H1 (cell line): ENCODE data around the gene ICAM5. TPM values are rescaled to one million over a fixed set of nuclear protein-coding genes. Genes with fewer than 3 reads are reported as not detected.

ENCODE experiments used
- CTCF ChIA-PET: fragments of 300-600 bp; sonication (Branson Sonifier 250); formaldehyde crosslinking; loops from one replicate; lab custom pipeline; 2021; ENCODE audit not compliant: partially characterized antibody; lab: Charles Lee
- POLR2A ChIA-PET: fragments of 300-600 bp; sonication (Branson Sonifier 250); formaldehyde crosslinking; loops from one replicate; lab custom pipeline; 2021; ENCODE audit warnings: inconsistent platforms; ENCODE audit not compliant: partially characterized antibody; lab: Charles Lee
- DNase-seq, 2 experiments: peaks; one replicate each; pipeline versions ENCODE4 v3.0.0 to v3.0.0-alpha.2; 2010 to 2022; ENCODE audit warnings: low spot score in 2 of 2, low read depth in 1 of 2, mixed read lengths in 1 of 2
- FAIRE-seq: peaks from 2 replicates; lab custom pipeline; 2011; peaks lifted over from hg19 to GRCh38; lab: Jason Lieb, UNC
- H2AFZ ChIP-seq: 2 replicates; pipeline ENCODE4 v1.8.1; 2012; ENCODE audit warnings: low read length, inconsistent platforms
- H2AK5ac ChIP-seq: 2 replicates; pipeline ENCODE4 v1.6.1; 2013; ENCODE audit warnings: low read depth, low read length
- H2BK120ac ChIP-seq: replicated peaks from 2 replicates; pipeline ENCODE3; 2013; ENCODE audit warnings: low read depth, low read length, inconsistent platforms
- H2BK12ac ChIP-seq: 2 replicates; pipeline ENCODE4 v1.6.1; 2013; ENCODE audit warnings: low read depth, low read length
- H2BK15ac ChIP-seq: 2 replicates; pipeline ENCODE4 v1.6.1; 2013; ENCODE audit warnings: low read length
- H2BK20ac ChIP-seq: 2 replicates; pipeline ENCODE4 v1.6.1; 2013; ENCODE audit warnings: low read length
- H2BK5ac ChIP-seq: 2 replicates; pipeline ENCODE4 v1.6.1; 2013; ENCODE audit warnings: low read depth, low read length
- H3K14ac ChIP-seq: 2 replicates; pipeline ENCODE4 v1.6.1; 2013; ENCODE audit warnings: inconsistent platforms; ENCODE audit not compliant: insufficient read length
- H3K18ac ChIP-seq: 2 replicates; pipeline ENCODE4 v1.6.1; 2013; ENCODE audit warnings: low read length; ENCODE audit errors: extremely low read depth
- H3K23ac ChIP-seq: 2 replicates; pipeline ENCODE4 v1.6.1; 2013; ENCODE audit warnings: inconsistent platforms; ENCODE audit not compliant: insufficient read length
- H3K23me2 ChIP-seq: 2 replicates; pipeline ENCODE4 v1.6.1; 2013; ENCODE audit warnings: low read depth, low read length
- H3K27ac ChIP-seq: 2 replicates; pipeline ENCODE4 v1.6.1; 2011; ENCODE audit warnings: low read depth, low read length, inconsistent platforms
- H3K27me3 ChIP-seq, 4 experiments: replicated peaks in 1 of 4; 1 replicate in 1 of 4; 2 replicates in 3 of 4; pipeline versions ENCODE4 v1.6.1 to v1.8.1; 2011 to 2013; ENCODE audit warnings: low read length in 3 of 4, mild to moderate bottlenecking in 3 of 4, inconsistent platforms in 2 of 4, mixed read lengths in 2 of 4, moderate library complexity in 1 of 4; ENCODE audit not compliant: control insufficient read depth in 3 of 4, insufficient read depth in 3 of 4; ENCODE audit errors: extremely low read depth in 1 of 4
- H3K36me3 ChIP-seq, 4 experiments: 2 replicates each; pipeline versions ENCODE4 v1.6.1 to v1.8.1; 2011 to 2013; ENCODE audit warnings: mild to moderate bottlenecking in 4 of 4, low read length in 3 of 4, moderate library complexity in 2 of 4, control low read depth in 1 of 4, inconsistent platforms in 1 of 4; ENCODE audit not compliant: insufficient read depth in 4 of 4, control insufficient read depth in 2 of 4
- H3K4ac ChIP-seq: replicated peaks from 2 replicates; pipeline ENCODE3; 2013; ENCODE audit warnings: low read length, low read depth, mixed read lengths, inconsistent platforms; ENCODE audit not compliant: insufficient read length
- H3K4me1 ChIP-seq, 4 experiments: replicated peaks in 1 of 4; 1 replicate in 1 of 4; 2 replicates in 3 of 4; pipeline versions ENCODE4 v1.6.1 to v1.8.1; 2011 to 2013; ENCODE audit warnings: low read length in 3 of 4, inconsistent platforms in 2 of 4, mixed read lengths in 1 of 4; ENCODE audit not compliant: insufficient read depth in 4 of 4, control insufficient read depth in 3 of 4
- H3K4me2 ChIP-seq, 2 experiments: 2 replicates each; pipeline versions ENCODE4 v1.6.1 to v1.8.1; 2011 to 2013; ENCODE audit warnings: low read depth in 2 of 2, low read length in 2 of 2, control low read depth in 1 of 2, inconsistent platforms in 1 of 2, mild to moderate bottlenecking in 1 of 2; ENCODE audit not compliant: insufficient read depth in 1 of 2
- H3K4me3 ChIP-seq, 4 experiments: fragments of 200-600, 300-600 bp in 1 of 4; sonication (generic), shearing (Covaris generic), sonication (Bioruptor Twin) in 1 of 4; 2 replicates each; pipeline versions ENCODE4 v1.5.1 to v1.8.1; 2011 to 2016; ENCODE audit warnings: low read length in 4 of 4, low read depth in 3 of 4, control low read depth in 2 of 4, inconsistent platforms in 2 of 4, mild to moderate bottlenecking in 2 of 4, mixed read lengths in 1 of 4, moderate library complexity in 1 of 4; ENCODE audit not compliant: insufficient read depth in 2 of 4; ENCODE audit errors: extremely low read depth in 1 of 4
- H3K56ac ChIP-seq: replicated peaks from 2 replicates; pipeline ENCODE3; 2013; ENCODE audit warnings: low read depth, mild to moderate bottlenecking, mixed read lengths, low read length, inconsistent platforms; ENCODE audit not compliant: insufficient read length
- H3K79me1 ChIP-seq: 2 replicates; pipeline ENCODE4 v1.6.1; 2013; ENCODE audit warnings: low read depth, low read length, control low read depth
- H3K79me2 ChIP-seq, 2 experiments: 2 replicates each; pipeline versions ENCODE4 v1.6.1 to v1.8.1; 2012 to 2013; ENCODE audit warnings: low read length in 2 of 2, mild to moderate bottlenecking in 2 of 2, inconsistent platforms in 1 of 2; ENCODE audit not compliant: insufficient read depth in 2 of 2, control insufficient read depth in 1 of 2
- H3K9ac ChIP-seq, 4 experiments: replicated peaks in 1 of 4; 1 replicate in 1 of 4; 2 replicates in 3 of 4; pipeline versions ENCODE4 v1.6.1 to v1.8.1; 2011 to 2013; ENCODE audit warnings: low read depth in 3 of 4, low read length in 3 of 4, control low read depth in 2 of 4, mild to moderate bottlenecking in 2 of 4, moderate library complexity in 2 of 4, inconsistent platforms in 1 of 4; ENCODE audit errors: extremely low read depth in 1 of 4
- H3K9me3 ChIP-seq, 2 experiments: 2 replicates each; pipeline versions ENCODE4 v1.6.1 to v1.8.1; 2012 to 2013; ENCODE audit warnings: mild to moderate bottlenecking in 2 of 2, moderate library complexity in 2 of 2, control low read depth in 1 of 2, inconsistent platforms in 1 of 2, low read depth in 1 of 2, low read length in 1 of 2, mixed read lengths in 1 of 2; ENCODE audit not compliant: insufficient read depth in 2 of 2
- H4K20me1 ChIP-seq, 2 experiments: replicated peaks in 1 of 2; 2 replicates each; pipeline versions ENCODE3 to v1.8.1; 2011 to 2013; ENCODE audit warnings: inconsistent platforms in 2 of 2, low read length in 2 of 2, mild to moderate bottlenecking in 1 of 2; ENCODE audit not compliant: insufficient read depth in 2 of 2, control insufficient read depth in 1 of 2
- H4K5ac ChIP-seq: 2 replicates; pipeline ENCODE4 v1.6.1; 2013; ENCODE audit warnings: low read length, low read depth, mixed read lengths, inconsistent platforms; ENCODE audit not compliant: insufficient read length
- H4K8ac ChIP-seq: 2 replicates; pipeline ENCODE4 v1.8.0; 2013; ENCODE audit warnings: mild to moderate bottlenecking, moderate library complexity, low read length, inconsistent platforms; ENCODE audit not compliant: insufficient read depth; ENCODE audit errors: extremely low read depth
- H4K91ac ChIP-seq: replicated peaks from 2 replicates; pipeline ENCODE3; 2013; ENCODE audit warnings: low read length, mixed read lengths, inconsistent platforms; ENCODE audit not compliant: insufficient read length
- CEBPB ChIP-seq: IDR thresholded peaks from 2 replicates; pipeline ENCODE4 v1.6.1; 2012; ENCODE audit warnings: low read depth, low read length
- CHD2 ChIP-seq: IDR thresholded peaks from 2 replicates; pipeline ENCODE4 v1.6.1; 2012; ENCODE audit warnings: low read length, improper control_type of control experiment
- CTBP2 ChIP-seq: IDR thresholded peaks from 2 replicates; pipeline ENCODE4 v1.7.0; 2011; ENCODE audit warnings: borderline replicate concordance, mild to moderate bottlenecking, moderate library complexity, mixed read lengths, low read length; ENCODE audit not compliant: insufficient read depth, insufficient read length
- EGR1 ChIP-seq: IDR thresholded peaks from 2 replicates; pipeline ENCODE4 v1.6.1; 2011; ENCODE audit warnings: low read depth, low read length, borderline replicate concordance
- EZH2 ChIP-seq: fragments of 200-600 bp; sonication (generic); IDR thresholded peaks from 2 replicates; pipeline ENCODE4 v1.7.1; 2012; ENCODE audit warnings: low read depth, mild to moderate bottlenecking, moderate library complexity, low read length, inconsistent platforms; ENCODE audit not compliant: severe bottlenecking
- FOSL1 ChIP-seq: IDR thresholded peaks from 2 replicates; pipeline ENCODE4 v1.6.1; 2011; ENCODE audit warnings: mild to moderate bottlenecking, low read depth, low read length, moderate library complexity; ENCODE audit not compliant: insufficient read depth
- NANOG ChIP-seq: IDR thresholded peaks from 2 replicates; pipeline ENCODE4 v1.6.1; 2011; ENCODE audit warnings: low read length, low read depth, mild to moderate bottlenecking, inconsistent platforms; ENCODE audit not compliant: insufficient read depth, poor library complexity, severe bottlenecking
- POLR2A ChIP-seq, 2 experiments: IDR thresholded peaks; 1 replicate in 1 of 2; 2 replicates in 1 of 2; pipeline ENCODE4 v1.6.1; 2011; ENCODE audit warnings: low read depth in 2 of 2, low read length in 2 of 2, mild to moderate bottlenecking in 2 of 2; ENCODE audit errors: control extremely low read depth in 1 of 2
- RFX5 ChIP-seq: IDR thresholded peaks from 2 replicates; pipeline ENCODE4 v1.6.1; 2011; ENCODE audit warnings: low read depth, low read length, improper control_type of control experiment, borderline replicate concordance
- SAP30 ChIP-seq: fragments of 300-600 bp; sonication (generic); IDR thresholded peaks from 2 replicates; pipeline ENCODE4 v1.7.1; 2012; ENCODE audit warnings: low read length, moderate library complexity, mild to moderate bottlenecking, inconsistent platforms; ENCODE audit not compliant: insufficient read depth, insufficient replicate concordance
- SP2 ChIP-seq: IDR thresholded peaks from 2 replicates; pipeline ENCODE4 v1.6.1; 2012; ENCODE audit warnings: mild to moderate bottlenecking, low read length, inconsistent platforms
- WGBS, 2 experiments: shearing (Covaris generic) in 1 of 2; methylation state at CpG; one replicate each; pipeline versions ENCODE4 v1.1.6 to v1.1.7; 2013 to 2015; ENCODE audit warnings: low lambda C conversion rate in 2 of 2, mixed read lengths in 2 of 2, inconsistent platforms in 1 of 2, low coverage in 1 of 2, missing lambda C conversion rate in 1 of 2; ENCODE audit not compliant: insufficient replicate concordance in 2 of 2, insufficient coverage in 1 of 2, insufficient read length in 1 of 2; ENCODE audit errors: extremely low coverage in 1 of 2, missing lambda C conversion rate in 1 of 2; 5-methylcytosine and 5-hydroxymethylcytosine counted together
- polyA plus RNA-seq, 7 experiments: library from polyadenylated mRNA; depleted of rRNA in 3 of 7; stranded (reverse) in 5 of 7; unstranded in 2 of 7; fragments of >200 nt in 5 of 7; fragments of 200-250 nt in 2 of 7; gene quantifications; 1 replicate in 5 of 7; 2 replicates in 1 of 7; 4 replicates in 1 of 7; pipeline versions ENCODE4 v1.2.1 to v1.2.3, GENCODE V29; 2011 to 2013; ENCODE audit warnings: missing spikeins in 2 of 7, mixed read lengths in 2 of 7
- total RNA-seq: library from RNA; stranded (reverse); fragmentation: NEBNext Ultra II Directional; extraction: Animal tissue kit (Norgen Biotek cat#: 25700); gene quantifications from 2 replicates; pipeline ENCODE4 v1.2.1, GENCODE V29; 2021
- TF ChIP-seq, protein P1 (sequence below): IDR thresholded peaks from 2 replicates; pipeline ENCODE4 v1.6.1; 2012; ENCODE audit warnings: inconsistent platforms

Gene ICAM5
- total and polyA plus RNA-seq, 2 of the 8 experiments (the other 6 are each of a cell fraction or from before 2014, with no cell fraction given): 3.9 to 4.8 TPM

DNA sequence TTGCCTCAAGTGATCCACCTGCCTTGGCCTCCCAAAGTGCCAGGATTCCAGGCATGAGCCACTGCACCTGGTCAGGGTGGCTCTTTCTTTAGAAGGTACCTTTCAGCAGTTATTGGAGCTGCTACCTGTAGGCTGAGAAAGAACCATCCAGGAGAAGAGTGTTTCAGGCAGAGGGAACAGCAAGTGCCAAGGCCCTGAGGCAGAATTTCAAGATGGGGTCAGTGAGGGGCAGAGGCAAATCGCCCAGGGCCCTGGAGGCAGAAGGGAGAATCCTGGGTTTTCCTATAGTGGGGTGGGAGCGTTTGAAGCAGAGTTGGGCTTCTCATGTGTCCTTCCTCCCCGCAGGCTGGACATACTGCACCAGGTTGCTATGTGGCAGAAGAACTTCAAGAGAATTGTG is 35.5 kb upstream of the ICAM5 start:
- Histone ChIP-seq H3K79me1 (peaks cover 5% of the 10 kb centered on the region; the same call in 1 of the 2 replicates), H3K4ac (no peak overlapping the region), H2BK5ac (no peak overlapping the region), H3K23ac (no peak overlapping the region), H2AFZ (no peak overlapping the region), H2AK5ac (no peak overlapping the region), H4K5ac (no peak overlapping the region), H3K9ac (no peak overlapping the region), H3K4me2 (no peak overlapping the region), H3K14ac (no peak overlapping the region), H3K27ac (no peak overlapping the region), H3K27me3 (no peaks in the 10 kb centered on the region), H4K20me1 (peaks cover 0 to 9% of the 10 kb centered on the region in 2 experiments), H3K9me3 (no peaks in the 10 kb centered on the region), H4K91ac (no peak overlapping the region), H3K23me2 (peaks cover 5% of the 10 kb centered on the region), H3K56ac (no peak overlapping the region), H3K18ac (no peak overlapping the region), H3K36me3 (peaks cover 4 to 22% (median 15%) of the 10 kb centered on the region in 4 experiments; a peak in 5 of 8 replicates), H2BK20ac (no peak overlapping the region), H3K79me2 (peaks cover 0 to 9% of the 10 kb centered on the region in 2 experiments; a peak in 2 of 4 replicates), H2BK15ac (no peak overlapping the region)
- DNase-seq (no peak), FAIRE-seq (no peak)
- TF ChIP-seq, protein P1, sequence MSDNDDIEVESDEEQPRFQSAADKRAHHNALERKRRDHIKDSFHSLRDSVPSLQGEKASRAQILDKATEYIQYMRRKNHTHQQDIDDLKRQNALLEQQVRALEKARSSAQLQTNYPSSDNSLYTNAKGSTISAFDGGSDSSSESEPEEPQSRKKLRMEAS: no peak
- TF ChIP-seq EZH2 (no peak), EGR1 (no peak), NANOG (no peak), POLR2A (IDR thresholded peaks at IDR 0.05; ENCODE audit: control extremely low read depth in 1 of 2, low read depth in 2 of 2, low read length in 2 of 2) (no peak), FOSL1 (no peak), SP2 (no peak), RFX5 (no peak), CTBP2 (no peak), CHD2 (no peak), CEBPB (no peak), SAP30 (no peak)
- TF ChIP-seq, all 59 proteins: peak for 0
- Histone ChIP-seq H2BK120ac (no peak overlapping the region), H3K4me3 (no peak overlapping the region), H4K8ac (no peak overlapping the region), H3K4me1 (peaks cover 0 to 5% (median 1%) of the 10 kb centered on the region in 4 experiments; a peak in 3 of 7 replicates), H2BK12ac (no peak overlapping the region)
- 88% methylated on average over 3 of the region's 3 CpGs; no CpG with 5 or more reads in 1 of the 2 experiments for WGBS, 2 experiments
- POLR2A ChIA-PET: no interaction called here
- CTCF ChIA-PET: interaction anchor here (1.0 to 1.6 kb wide), 2 partner anchors 116 to 170 kb away, joined by 3 read pairs; no protein-coding TSS in a partner anchor
